ENCODE measurements around the gene XXYLT1. TPM values are rescaled to one million over a fixed set of nuclear protein-coding genes. Genes with fewer than 3 reads are reported as not detected.

XXYLT1 gene
- total and polyA plus RNA-seq, 2 of the 4 experiments (the other 2 are of a cell fraction) = 14.7 to 18.1 TPM

DNA sequence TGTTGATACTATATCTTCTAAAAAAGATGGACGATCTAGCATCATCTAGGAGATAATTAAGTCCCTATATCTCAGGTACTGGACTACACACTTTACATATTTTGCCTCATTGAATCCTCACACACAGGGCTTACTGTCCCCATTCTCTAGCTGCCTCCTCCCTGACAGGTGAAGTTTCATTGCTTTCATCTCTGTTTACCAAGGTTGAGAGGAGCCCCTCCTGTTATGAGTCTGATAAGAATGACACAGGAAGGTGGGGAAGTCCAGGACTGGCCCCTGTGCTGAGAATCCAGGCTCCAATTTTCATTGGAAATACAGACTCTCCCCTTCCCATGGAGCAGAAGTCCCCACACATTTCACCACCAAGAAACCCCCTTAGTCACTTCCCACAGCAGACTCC lies 105.2 kb downstream of the XXYLT1 start:
- POLR2A ChIA-PET (ENCODE audit: unreplicated experiment) = no interaction called here
- dilution Hi-C loops (cut with HindIII; ENCODE audit: low sequenced_read_pairs, unreplicated experiment) = no loop called here

More for the DNA sequence above, 105.2 kb downstream of the XXYLT1 start:
- Histone ChIP-seq H3K56ac (ENCODE audit: extremely low read depth, insufficient read depth, low read length) (no peak overlapping the region), H2AFZ (replicated peaks; ENCODE audit: low read length, poor library complexity) (no peak overlapping the region), H2AK5ac (ENCODE audit: low read depth, low read length) (no peak overlapping the region), H3K4me2 (ENCODE audit: low read depth, low read length) (no peak overlapping the region), H3K4ac (ENCODE audit: low read depth, low read length) (no peak overlapping the region), H3K27me3 (ENCODE audit: control insufficient read depth, insufficient read depth, low read length) (no peaks in the 10 kb centered on the region), H4K8ac (ENCODE audit: low read depth in 2 of 2, low read length in 2 of 2) (no peak overlapping the region), H3K9me1 (ENCODE audit: insufficient read depth, low read length) (peaks cover 9% of the 10 kb centered on the region), H3K14ac (replicated peaks; ENCODE audit: low read depth, low read length) (no peak overlapping the region), H4K5ac (ENCODE audit: low read depth, low read length) (no peak overlapping the region), H2BK20ac (ENCODE audit: low read depth, low read length) (no peak overlapping the region), H3K4me1 (ENCODE audit: control insufficient read depth, insufficient read depth, low read length) (peaks cover 7% of the 10 kb centered on the region), H3K9me3 (ENCODE audit: control insufficient read depth, insufficient read depth, low read length) (no peaks in the 10 kb centered on the region), H3K79me1 (ENCODE audit: low read depth in 1 of 2, low read length in 2 of 2) (peaks cover 10 to 18% of the 10 kb centered on the region in 2 experiments; a peak in 2 of 4 replicates), H2BK5ac (ENCODE audit: low read depth, low read length, poor library complexity, severe bottlenecking) (no peak overlapping the region), H3K9ac (ENCODE audit: low read depth, low read length) (no peak overlapping the region), H2BK120ac (ENCODE audit: low read depth, low read length) (no peak overlapping the region), H3K18ac (ENCODE audit: low read depth, low read length) (no peak overlapping the region), H4K91ac (ENCODE audit: insufficient read depth, low read depth, low read length) (no peak overlapping the region), H3K27ac (ENCODE audit: insufficient read depth, low read length) (no peak overlapping the region), H2BK15ac (ENCODE audit: low read depth, low read length) (peak overlapping the region; percentile 10; the same call in 1 of the 3 replicates), H2AK9ac (replicated peaks; ENCODE audit: low read depth, low read length, poor library complexity) (no peak overlapping the region), H3K4me3 (ENCODE audit: insufficient read depth, low read depth, low read length) (no peak overlapping the region), H4K20me1 (ENCODE audit: insufficient read depth, low read length) (no peaks in the 10 kb centered on the region), H3K36me3 (ENCODE audit: control insufficient read depth, insufficient read depth, low read length) (no peaks in the 10 kb centered on the region), H3K23ac (ENCODE audit: low read depth, low read length) (no peak overlapping the region)
- no CpG with 5 or more reads among the region's 1 CpG for WGBS, 2 experiments (ENCODE audit: extremely low coverage in 2 of 2, insufficient read length in 1 of 2)
- DNase-seq (no peak), ATAC-seq (ENCODE audit: low read depth) (no peak)
- BruUV-seq (replicated peaks) = no TSS peak
- intact Hi-C loops (cut with micrococcal nuclease) = no loop called here
- CTCF ChIA-PET = no interaction called here
- TF ChIP-seq NFE2L2 (IDR thresholded peaks at IDR 0.05; ENCODE audit: low read depth, low read length) (no peak), CHD1 (IDR thresholded peaks at IDR 0.05; ENCODE audit: low read depth, low read length) (no peak), BHLHE40 (IDR thresholded peaks at IDR 0.05; ENCODE audit: low read depth, low read length) (no peak), MXI1 (IDR thresholded peaks at IDR 0.05; ENCODE audit: borderline replicate concordance, low read depth, low read length) (no peak), RCOR1 (IDR thresholded peaks at IDR 0.05; ENCODE audit: insufficient replicate concordance, low read length) (no peak)
- TF ChIP-seq, protein P1, sequence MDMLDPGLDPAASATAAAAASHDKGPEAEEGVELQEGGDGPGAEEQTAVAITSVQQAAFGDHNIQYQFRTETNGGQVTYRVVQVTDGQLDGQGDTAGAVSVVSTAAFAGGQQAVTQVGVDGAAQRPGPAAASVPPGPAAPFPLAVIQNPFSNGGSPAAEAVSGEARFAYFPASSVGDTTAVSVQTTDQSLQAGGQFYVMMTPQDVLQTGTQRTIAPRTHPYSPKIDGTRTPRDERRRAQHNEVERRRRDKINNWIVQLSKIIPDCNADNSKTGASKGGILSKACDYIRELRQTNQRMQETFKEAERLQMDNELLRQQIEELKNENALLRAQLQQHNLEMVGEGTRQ (IDR thresholded peaks at IDR 0.05; ENCODE audit: low read depth, low read length) = no peak
- in situ Hi-C loops (cut with MboI; ENCODE audit: low sequenced_read_pairs) = no loop called here

Data from IMR-90 (cell line).